GM21360 (cell line): Measurements from ENCODE around the gene VWA7.

Source experiments
- ATAC-seq: cut with Tn5 transposase; IDR thresholded peaks from one replicate; pipeline ENCODE4 v1.9.1; 2021; ENCODE audit warnings: mild to moderate bottlenecking, moderate library complexity; ENCODE audit not compliant: unreplicated experiment

Gene VWA7

DNA sequence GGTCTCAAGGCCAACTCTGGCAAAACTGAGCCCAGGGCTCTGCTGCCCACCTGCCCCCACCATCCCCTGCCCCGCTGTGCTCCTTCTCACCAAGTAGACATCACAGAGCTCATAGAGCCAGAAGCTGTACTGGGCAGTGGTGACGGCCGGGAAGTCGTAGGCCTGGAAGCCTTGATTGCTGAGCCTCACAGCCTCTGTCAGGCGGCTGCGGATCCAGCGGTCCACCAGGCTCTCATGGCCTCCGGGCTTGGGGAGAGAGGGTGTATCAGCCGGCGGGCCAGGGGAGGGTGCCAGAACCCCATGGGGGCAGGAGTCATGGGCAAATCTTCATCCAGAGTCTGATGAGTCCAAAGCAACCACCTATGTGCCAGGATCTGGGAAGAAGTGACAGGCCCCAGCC, 2.8 kb upstream of the VWA7 start:
- ATAC-seq = no peak

DNA sequence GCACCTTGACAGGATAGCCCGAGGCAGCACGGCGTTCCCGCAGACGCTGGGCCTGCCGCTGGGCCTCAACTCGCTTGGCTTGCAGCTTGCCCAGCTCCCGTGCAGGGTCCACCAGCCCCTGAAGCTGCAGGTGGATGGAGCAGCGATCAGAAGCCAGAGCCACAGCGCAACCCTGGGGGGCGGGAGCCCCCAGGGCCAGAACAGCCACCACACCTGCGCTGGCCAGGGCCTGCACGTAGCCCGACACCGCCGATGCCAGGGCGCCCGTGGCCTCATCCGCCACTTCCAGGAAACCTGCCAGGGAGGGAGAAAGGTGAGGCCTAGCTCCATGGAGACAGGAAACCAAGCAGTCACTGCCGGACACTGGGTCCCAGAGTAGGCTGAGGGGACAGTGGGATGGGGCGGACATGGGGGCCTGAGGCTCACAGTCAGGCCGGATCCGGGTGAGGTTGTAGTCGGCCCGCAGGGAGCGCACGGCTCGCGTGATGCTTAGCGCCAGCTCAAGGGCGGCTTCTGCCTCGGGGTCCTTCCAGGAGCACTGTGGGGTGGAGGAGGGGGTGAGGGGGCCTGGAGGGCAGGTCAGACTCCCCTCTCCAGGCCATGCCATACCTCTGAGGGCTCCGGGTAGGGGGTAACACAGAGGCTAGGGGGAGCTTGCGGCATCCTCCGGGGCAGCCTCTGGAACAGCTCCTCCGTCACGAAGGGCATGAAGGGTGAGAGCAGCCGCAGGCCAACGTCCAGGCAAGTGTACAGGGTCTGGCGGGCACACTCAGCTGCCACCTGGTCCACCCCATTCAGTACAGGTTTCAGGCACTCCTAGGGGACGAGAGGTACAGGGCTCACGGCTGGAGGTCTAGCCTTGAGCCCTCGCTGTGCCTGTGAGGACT, 2.1 kb upstream of the VWA7 start:
- ATAC-seq = no peak

DNA sequence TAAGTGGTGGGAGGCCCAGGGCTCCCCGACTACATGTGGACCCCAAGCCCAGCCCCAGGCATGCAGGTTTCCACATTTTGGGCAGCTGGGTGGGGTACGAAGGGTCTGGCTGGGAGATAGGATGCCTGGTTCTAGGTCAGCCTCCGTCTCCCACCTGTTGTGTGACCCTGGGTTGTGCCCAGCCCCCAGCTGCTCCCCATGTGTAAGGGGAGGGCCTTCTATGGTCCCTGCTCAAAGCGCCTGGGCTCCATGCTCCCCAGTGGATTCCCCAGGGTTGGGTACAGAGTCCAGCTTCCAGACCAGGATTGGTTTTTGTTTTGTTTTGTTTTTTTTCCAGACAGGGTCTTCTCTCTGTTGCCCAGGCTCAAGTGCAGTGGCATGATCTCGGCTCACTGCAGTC, 1.1 kb upstream of the VWA7 start:
- no peak for ATAC-seq

DNA sequence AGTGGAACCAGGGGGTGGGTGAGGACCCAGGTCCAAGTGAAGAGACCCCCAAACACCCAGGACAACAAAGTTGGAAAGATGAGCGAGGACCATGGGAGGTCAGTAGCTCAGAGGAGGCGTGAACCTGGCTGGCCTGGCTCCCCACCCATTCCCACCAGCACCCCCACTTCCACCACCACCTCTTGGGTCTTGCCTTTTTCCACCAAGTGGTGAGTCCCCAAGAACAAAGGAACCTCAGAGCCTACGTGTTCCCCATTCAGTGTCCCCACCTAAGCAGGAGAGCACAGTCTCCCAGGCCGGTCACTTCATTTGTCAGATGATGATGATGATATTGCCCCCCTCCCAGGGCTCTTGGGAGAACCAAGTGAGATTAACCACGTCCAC, 531 bp upstream of the VWA7 start:
- no peak for ATAC-seq

DNA sequence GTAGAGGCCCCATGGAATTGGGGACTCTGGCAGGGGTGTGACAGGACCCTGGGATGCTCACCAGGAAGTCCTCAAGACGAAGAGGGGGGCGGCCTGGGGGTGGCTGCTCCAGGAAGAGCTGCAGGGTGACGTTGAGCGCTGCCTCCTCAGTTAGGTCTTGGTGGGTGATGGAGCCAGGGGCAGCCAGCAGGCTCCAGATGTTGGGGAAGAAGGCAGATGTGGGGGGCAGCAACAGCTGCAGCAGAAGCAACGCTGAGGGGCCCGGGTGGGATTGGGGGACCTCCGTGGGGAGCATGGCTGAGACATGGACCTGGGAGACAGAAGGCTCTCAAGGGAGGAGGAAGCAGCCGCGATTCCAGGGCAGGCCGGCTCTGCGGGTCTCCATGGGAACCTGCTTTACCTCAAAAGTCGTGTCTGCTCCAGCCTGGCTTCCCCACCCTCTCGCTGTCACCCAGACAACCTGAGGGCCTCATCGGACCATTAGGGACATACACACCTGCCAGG, 591 bp downstream of the VWA7 start:
- peak; percentile 14 for ATAC-seq

DNA sequence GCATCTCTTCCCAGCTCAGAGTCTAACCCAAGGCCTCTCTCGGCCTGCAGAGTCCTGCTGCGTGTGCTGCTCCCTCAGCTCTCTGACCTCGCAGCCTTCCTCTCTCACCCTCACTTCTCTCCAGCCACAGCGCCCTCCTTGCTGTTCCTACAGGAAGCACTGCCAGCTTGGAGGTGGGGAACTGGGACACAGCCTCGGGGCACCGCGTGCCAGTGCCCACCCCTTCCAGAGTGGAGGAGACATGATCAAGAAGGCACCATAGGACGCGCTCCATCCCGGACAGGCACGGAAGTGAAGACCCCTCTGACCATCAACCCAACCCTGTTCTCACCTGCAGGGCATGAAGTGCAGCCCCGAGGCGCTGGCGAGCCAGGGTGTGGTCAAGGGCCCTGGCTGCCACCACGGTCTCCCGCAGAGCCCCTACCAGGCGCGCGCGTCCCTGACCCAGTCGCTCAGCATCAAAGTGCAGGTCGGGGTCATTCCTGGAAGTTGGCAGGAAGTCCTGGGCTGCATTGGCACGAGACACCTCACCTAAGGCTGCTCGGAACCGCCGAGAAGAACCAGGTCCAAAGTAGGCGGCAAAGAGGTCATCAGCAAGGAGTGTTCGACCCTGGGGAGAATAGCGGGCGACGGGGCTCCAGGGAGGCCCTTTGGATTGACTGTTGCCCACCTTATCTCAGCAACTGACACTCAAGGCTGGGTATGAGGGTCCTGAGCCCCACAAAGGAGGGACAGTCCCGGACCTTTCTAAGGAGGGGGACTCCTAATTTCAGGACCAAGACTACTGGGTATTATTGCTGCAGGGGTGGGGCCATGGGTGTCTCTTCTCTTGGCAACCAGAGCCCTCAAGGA, 1.3 kb downstream of the VWA7 start:
- ATAC-seq = no peak

DNA sequence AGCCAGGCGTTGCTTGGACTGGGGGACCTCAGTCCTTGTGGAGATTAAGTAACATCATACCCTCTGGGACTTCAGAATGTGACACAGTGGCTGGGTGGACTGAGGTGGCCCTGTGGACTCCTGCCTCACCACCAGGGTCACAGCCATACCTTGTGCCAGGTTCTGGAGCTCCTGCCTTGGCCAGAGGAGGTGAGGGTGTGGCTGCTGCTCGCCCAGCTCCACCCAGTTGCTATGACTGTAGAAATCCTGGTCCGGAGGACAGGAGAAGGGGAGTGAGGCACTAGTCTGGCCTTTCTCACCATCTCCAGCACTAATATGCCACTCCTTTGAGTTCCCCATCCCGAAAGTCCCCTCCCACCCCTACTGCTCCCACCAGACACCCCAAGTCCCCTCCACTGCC, 1.9 kb downstream of the VWA7 start:
- ATAC-seq = no peak

DNA sequence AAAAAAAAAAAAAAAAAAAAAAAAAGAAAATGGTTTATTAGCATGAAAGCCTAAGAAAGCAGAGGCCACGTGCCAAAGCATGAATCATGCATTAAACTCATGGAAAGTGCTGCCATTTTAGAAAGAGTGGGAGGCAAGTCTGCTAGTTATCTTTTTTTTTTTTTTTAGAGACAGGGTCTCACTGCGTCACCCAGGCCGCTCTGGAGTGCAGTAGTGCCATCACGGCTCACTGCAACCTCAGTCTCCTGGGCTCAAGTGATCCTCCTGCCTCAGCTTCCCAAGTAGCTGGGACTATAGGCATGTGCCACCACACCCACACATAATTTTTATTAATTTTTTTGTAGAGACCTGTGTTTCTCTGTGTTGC, 5.2 kb downstream of the VWA7 start:
- ATAC-seq = no peak

DNA sequence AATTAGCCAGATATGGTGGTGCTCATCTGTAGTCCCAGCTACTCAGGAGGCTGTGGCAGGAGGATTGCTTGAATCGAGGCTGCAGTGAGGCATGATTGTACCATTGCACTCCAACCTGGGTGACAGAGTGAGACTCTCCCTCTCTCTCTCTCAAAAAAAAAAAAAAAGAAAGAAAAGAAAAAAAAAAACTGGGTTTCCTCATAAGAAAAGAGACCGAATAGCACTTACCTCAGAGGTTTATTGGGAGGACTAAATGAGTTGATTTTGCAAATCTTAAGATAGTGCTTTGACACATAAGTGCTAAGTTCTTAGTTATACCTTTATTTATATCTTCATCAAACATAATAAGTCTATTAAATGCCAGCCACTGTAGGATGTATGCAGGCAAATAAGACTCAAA, 6.3 kb downstream of the VWA7 start:
- ATAC-seq = no peak

DNA sequence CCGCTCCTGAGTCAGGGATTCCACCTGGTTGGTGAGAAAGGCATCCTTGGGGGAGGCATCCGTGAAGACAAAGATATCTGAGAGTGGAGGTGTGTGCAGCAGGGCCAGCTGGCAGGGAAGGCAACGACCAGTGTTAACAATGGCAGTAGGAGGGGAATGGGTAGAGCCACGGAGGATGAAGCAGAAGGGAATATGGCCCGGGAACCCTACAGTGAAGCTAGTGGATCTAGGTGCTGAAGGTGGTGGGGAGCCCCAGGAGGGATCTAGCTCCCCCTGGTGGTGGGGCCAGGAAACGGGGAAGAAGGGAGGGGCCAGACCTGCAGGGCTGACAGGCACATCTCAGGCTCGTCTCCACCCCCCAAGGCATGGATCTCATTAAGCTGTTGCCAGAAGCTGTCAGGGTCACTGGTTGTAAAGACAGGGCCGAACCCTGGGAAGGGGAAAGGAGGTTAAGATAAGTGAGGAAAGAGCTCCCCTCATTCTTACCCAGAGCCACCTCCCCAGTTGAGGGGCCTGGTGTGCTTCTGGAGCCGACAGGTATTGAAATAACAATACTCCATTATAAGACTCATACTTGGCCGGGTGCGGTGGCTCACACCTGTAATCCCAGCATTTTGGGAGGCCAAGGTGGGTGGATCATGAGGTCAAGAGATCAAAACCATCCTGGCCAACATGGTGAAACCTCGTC, 7.3 kb downstream of the VWA7 start:
- no peak for ATAC-seq

DNA sequence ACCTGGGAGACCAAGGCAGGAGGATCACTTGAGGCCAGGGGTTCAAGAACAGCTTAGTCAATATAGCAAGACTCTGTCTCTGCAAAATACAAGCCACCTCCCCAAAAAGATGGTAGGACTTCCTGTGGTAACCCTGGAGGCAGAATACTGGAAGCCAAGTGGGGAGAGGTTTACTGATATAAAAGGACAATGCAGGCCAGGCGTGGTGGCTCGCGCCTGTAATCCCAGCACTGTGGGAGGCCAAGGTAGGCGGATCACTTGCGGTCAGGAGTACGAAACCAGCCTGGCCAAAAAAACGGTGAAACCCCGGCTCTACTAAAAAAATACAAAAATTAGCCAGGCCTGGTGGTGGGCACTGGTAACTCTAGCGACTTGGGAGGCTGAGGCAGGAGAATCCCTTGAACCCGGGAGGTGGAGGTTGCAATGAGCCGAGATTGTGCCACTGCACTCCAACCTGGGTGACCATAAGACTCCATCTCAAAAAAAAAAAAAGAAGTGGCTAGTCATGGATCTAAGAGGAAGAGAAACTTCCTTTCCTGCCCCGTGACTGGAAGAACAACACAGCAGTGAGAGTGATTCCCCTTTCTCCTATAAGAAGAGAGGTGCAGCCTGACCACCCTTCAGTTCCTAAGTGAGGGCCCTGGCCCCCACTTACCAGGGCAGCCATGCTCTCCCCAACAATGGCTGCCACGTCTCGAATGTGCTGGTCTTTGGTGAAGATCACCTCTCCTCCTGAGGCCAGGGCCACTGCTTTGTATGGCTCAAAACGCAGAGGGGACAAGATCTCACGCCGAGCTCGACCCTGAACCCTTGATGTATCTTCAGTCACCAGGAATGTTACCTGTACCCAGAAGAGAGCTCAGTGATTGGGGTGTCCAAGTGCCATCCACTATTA, 8.5 kb downstream of the VWA7 start:
- no peak for ATAC-seq

DNA sequence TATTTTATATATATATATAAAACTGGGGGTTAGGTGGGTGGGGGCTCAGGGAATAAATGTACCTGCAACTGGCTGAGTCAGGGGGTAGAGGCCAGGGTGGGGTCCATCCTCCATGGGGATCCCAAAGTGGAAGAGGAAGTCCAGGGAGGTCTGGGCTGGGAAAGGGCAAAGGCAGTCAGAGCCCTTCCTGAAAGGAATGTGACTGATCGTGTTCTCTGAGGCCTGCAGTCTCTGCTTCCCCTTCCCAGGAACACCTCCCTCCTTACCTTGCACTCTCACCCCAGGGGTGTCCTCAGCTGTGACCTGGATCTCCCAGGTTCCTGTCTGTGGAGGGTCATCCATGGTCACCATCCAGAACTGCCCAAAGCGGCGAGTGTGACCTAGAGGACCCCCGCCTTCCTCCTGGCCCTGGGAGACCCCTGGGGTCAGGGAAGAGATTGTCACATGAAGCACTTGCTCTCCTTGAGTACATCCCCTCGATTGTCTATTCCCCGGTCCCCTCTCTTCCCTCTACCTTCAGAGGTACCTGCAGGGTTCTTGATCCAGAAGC, 10.0 kb downstream of the VWA7 start:
- no peak for ATAC-seq

DNA sequence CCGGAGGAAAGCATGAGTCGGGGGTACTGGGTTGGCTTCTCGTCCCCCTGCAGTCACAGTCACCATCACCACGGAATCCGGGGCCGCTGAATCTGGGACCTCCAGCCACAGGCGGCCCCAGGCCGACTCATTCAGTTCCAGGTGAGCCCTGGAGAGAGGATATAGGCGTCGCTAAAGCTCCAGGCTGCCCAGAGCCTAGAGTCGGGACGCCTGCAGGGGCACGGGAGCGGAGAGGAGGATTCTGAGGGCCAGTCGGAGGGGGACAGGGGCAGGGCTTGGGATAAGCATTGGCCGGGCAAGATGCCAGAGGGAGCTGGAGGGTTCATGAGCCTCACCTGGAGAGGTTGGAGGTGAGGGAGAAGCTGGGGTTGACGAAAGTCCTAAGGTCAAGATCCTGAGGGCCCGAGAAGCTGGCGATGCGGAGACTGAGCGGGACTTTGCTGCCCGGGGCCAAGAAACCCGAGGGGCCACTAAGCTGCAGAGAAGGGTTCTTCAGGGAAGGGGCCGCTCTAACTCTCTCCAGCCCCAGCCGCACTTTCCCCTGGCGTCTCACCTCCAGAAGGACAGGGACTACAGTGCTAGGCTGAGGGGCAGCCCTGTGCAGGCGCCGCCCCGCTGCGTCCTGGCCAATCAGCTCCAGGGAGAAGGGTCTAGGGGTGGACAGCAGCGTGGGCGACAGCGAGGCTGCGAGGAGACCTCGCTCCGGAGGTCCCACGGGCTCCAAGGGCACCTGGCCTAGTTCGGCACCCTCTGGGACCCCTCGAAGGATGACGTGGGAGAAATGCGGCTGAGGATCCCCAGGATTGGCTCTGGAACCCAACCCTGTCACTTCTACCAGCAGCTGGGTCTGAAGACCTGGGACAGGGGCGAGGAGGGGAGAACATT, 11.0 kb downstream of the VWA7 start:
- no peak for ATAC-seq

DNA sequence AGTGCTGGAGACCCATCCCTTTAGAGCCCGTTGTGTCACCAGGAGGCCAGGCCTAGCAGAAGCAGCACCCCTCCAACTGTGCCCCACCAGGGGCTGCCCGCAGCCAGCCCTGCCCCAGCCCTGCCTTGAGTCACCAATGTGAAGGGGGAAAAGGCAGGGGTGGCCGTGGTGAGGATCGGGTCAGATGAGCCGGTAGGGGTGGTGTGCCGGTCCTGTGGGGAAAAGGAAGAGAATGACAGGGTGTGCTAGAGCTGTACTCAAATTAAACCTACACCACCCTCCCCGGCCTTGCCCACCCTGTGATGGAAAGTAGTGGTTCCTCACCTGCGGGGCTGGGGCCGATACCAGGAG, 11.6 kb downstream of the VWA7 start:
- ATAC-seq = no peak

DNA sequence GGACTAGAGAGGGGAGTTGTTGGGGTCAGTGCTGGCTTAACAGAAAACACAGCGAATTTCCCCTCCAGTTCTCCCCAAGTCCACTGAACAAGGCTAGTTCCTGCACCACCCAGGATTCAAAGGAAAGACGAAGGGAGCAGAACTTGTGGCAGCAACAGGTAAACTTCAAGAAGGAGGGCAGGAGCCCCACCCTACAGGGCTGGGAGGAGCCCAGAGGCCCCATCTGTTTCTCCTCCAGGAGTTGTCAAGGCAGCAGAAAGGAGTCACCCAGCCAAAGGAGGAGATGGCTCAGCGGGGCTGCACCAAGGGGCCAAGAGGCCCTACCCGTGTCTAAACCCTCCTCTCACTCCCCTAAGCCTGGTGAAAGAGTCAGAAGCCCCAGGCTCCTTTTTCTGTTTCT, 12.9 kb downstream of the VWA7 start:
- no peak for ATAC-seq

DNA sequence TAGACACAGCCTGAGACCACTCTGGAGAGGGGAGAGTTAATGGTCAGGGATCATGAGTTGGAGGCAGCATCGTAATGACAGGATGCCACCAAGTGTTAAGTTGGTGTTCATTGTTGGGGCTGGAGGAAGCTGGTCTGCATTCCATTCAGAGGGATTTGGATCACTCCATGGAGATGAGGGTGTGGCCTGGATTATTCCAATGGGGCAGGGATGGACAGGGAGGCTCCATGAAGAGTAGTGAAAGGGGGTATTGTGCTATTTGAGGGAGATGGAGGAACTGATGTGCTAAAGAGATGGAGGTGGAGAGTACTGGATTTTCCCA, 13.5 kb downstream of the VWA7 start:
- no peak for ATAC-seq

DNA sequence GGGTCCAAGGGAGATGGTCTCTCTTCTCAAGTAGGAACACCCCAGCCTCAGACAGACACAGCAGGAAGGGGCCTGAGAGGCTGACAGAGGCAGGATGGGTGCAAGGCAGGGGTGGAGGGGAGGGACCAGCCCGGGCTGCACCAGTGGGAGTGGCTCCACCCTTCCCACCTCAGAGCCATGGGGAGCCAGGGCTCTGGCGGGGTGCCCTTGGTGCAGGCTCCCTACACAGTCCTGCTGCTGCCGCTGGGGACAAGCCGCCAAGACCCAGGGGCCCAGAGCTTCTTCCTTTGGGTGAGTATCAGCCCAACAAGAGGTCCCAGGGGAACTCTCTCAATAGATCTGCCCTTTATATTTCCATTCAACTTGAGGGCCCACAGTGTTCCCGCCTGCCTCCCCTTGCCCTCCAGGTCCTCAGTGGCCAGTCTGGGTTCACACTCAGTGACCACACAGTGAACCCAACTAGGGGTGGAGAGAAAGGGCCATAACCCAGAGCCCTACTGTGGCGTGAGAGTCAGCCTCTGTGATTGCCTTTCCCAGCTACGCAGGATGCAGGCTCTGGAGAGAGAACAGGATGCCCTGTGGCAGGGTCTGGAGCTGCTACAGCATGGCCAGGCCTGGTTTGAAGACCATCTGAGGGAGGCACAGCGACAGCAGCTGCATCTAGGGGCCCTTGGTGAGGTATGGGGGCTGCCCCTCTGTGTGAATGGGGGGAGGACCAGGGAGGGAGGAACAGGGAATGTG, 14.1 kb downstream of the VWA7 start:
- ATAC-seq = no peak

DNA sequence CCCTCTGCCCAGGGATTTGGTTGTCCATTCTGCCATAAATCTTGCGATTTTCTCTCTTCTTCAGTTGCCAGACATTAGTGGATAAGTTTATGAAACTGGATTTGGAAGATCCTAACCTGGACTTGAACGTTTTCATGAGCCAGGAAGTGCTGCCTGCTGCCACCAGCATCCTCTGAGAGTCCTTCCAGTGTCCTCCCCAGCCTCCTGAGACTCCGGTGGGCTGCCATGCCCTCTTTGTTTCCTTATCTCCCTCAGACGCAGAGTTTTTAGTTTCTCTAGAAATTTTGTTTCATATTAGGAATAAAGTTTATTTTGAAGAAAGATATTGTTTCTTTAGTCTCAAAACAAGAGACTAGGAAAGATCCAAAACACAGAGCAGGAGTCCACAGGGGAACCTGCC, 14.8 kb downstream of the VWA7 start, which contains the start of gene SAPCD1:
SAPCD1 (plus strand) TSS at position 301 of the 400 bp plus-strand sequence. CDS start 399 bp downstream, outside the sequence.
- no peak for ATAC-seq

DNA sequence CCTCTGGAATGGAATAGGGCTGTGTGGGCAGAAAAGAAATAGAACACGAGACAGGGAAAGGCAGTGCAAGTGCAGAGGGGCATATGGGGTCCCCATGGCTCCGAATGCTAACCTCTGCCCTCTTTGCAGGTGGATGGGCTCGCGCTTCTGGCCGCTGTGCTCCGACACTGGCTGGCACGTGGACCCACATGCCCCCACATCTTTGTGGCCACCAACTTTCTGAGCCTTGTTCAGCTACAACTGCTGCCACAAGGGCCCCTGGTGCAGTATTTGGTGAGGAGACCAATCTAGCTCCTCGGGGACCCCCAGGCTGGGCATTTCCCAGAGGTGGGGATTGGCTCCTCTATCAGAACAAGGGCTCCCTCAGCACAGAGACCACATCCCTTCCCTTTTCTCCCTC, 15.8 kb downstream of the VWA7 start:
- ATAC-seq = no peak
